HG03159 (cell line): ENCODE results near the gene TCF7.

Source experiments
- ATAC-seq: cut with Tn5 transposase; IDR thresholded peaks from one replicate; pipeline ENCODE4 v1.9.1; 2021; ENCODE audit warnings: mild to moderate bottlenecking, moderate library complexity; ENCODE audit not compliant: unreplicated experiment

The TCF7 gene

GRCh38 chr5:134113902-134114875, at the start of gene TCF7:
Gene TCF7 (plus strand): TSS chr5:134114681. CDS start chr5:134114907, 226 bp downstream.
- ATAC-seq: peak; percentile 73

- ATAC-seq: no peak
Observed at GRCh38 chr5:134069553-134069952, 44.9 kb upstream of the TCF7 start.

- ATAC-seq: no peak
Observed at GRCh38 chr5:134070725-134071613, 43.5 kb upstream of the TCF7 start.

- no peak for ATAC-seq
Observed at GRCh38 chr5:134071614-134072207, 42.8 kb upstream of the TCF7 start.

- ATAC-seq: no peak
Observed at GRCh38 chr5:134072471-134073210, 41.8 kb upstream of the TCF7 start.

- no peak for ATAC-seq
Observed at GRCh38 chr5:134073404-134073803, 41.1 kb upstream of the TCF7 start.

GRCh38 chr5:134075102-134075501, 39.4 kb upstream of the TCF7 start:
- no peak for ATAC-seq

- ATAC-seq: no peak
Observed at GRCh38 chr5:134077926-134078580, 36.4 kb upstream of the TCF7 start.

- ATAC-seq: no peak
Observed at GRCh38 chr5:134079748-134080581, 34.5 kb upstream of the TCF7 start.

- ATAC-seq: no peak
Observed at GRCh38 chr5:134082264-134082992, 32.1 kb upstream of the TCF7 start.

- ATAC-seq: no peak
Observed at GRCh38 chr5:134083517-134083916, 31.0 kb upstream of the TCF7 start.

- no peak for ATAC-seq
Observed at GRCh38 chr5:134084022-134084565, 30.4 kb upstream of the TCF7 start.

- ATAC-seq: no peak
Observed at GRCh38 chr5:134084570-134084969, 29.9 kb upstream of the TCF7 start.

- no peak for ATAC-seq
Observed at GRCh38 chr5:134085411-134085810, 29.1 kb upstream of the TCF7 start.

GRCh38 chr5:134086225-134086942, 28.1 kb upstream of the TCF7 start:
- no peak for ATAC-seq

- ATAC-seq: no peak
Observed at GRCh38 chr5:134086943-134087305, 27.6 kb upstream of the TCF7 start.

- no peak for ATAC-seq
Observed at GRCh38 chr5:134088291-134088690, 26.2 kb upstream of the TCF7 start.
